Gastroesophageal sphincter (tissue), 4 donors: ENCODE data around the gene CPEB2. TPM values are rescaled to one million over a fixed set of nuclear protein-coding genes. Genes with fewer than 3 reads are reported as not detected.

ENCODE experiments used
- ATAC-seq: fragments of 150-250 bp; one replicate; pipeline ENCODE4 v1.9.1; 2016; ENCODE audit warnings: mild to moderate bottlenecking, moderate library complexity
- H3K27ac ChIP-seq, 4 donors: fragments of 200-600 bp; sonication (generic) in 3 of 4; 1 replicate in 3 of 4; 2 replicates in 1 of 4; pipeline ENCODE4 v1.5.1; 2016 to 2019
- H3K27me3 ChIP-seq: fragments of 200-600 bp; sonication (generic); one replicate; pipeline ENCODE4 v1.5.1; 2019
- H3K36me3 ChIP-seq, 2 donors: fragments of 200-600 bp; sonication (generic); one replicate each; pipeline ENCODE4 v1.5.1; 2019; ENCODE audit warnings: control low read depth in 1 of 2
- H3K4me1 ChIP-seq, 3 donors: fragments of 200-600 bp; sonication (generic); 1 replicate in 2 of 3; 2 replicates in 1 of 3; pipeline ENCODE4 v1.5.1; 2016 to 2019; ENCODE audit warnings: control low read depth in 2 of 3
- H3K4me3 ChIP-seq, 2 donors: fragments of 200-600 bp; sonication (generic); one replicate each; pipeline ENCODE4 v1.5.1; 2019; ENCODE audit warnings: mild to moderate bottlenecking in 1 of 2, moderate library complexity in 1 of 2
- H3K9me3 ChIP-seq, 3 donors: fragments of 200-600 bp; sonication (generic); one replicate each; pipeline ENCODE4 v1.5.1; 2017 to 2019; ENCODE audit warnings: control low read depth in 2 of 3
- CTCF ChIP-seq, 4 experiments: fragments of 200-600 bp in 2 of 4; fragments of 450-650 bp in 2 of 4; sonication (generic) in 1 of 4; IDR thresholded peaks; one replicate each; pipeline ENCODE4 v1.5.1; 2017 to 2019; ENCODE audit warnings: antibody characterized with exemption in 4 of 4, mild to moderate bottlenecking in 2 of 4, moderate library complexity in 2 of 4
- EP300 ChIP-seq: sonication (generic); formaldehyde crosslinking; IDR thresholded peaks from one replicate; pipeline ENCODE4 v1.6.1; 2017; ENCODE audit warnings: antibody characterized with exemption, mild to moderate bottlenecking
- POLR2A ChIP-seq, 2 donors: fragments of 450-650 bp; IDR thresholded peaks; one replicate each; pipeline ENCODE4 v1.6.1; 2017; ENCODE audit warnings: antibody characterized with exemption in 2 of 2, mild to moderate bottlenecking in 2 of 2, moderate library complexity in 1 of 2
- POLR2AphosphoS5 ChIP-seq: sonication (generic); formaldehyde crosslinking; IDR thresholded peaks from one replicate; pipeline ENCODE4 v1.6.1; 2017; ENCODE audit warnings: antibody characterized with exemption
- WGBS, 2 donors: methylation state at CpG; one replicate each; pipeline ENCODE4 v1.1.5; 2018; ENCODE audit warnings: low coverage in 1 of 2; 5-methylcytosine and 5-hydroxymethylcytosine counted together
- total RNA-seq, 4 donors: library from RNA; depleted of rRNA; stranded (reverse); fragments of >200 nt; gene quantifications; one replicate each; pipeline ENCODE4 v1.1.0, GENCODE V29; 2016

The CPEB2 gene
- total RNA-seq, 4 donors from 2014 or later, result 21.9 to 34.4 (median 27.4) TPM

DNA sequence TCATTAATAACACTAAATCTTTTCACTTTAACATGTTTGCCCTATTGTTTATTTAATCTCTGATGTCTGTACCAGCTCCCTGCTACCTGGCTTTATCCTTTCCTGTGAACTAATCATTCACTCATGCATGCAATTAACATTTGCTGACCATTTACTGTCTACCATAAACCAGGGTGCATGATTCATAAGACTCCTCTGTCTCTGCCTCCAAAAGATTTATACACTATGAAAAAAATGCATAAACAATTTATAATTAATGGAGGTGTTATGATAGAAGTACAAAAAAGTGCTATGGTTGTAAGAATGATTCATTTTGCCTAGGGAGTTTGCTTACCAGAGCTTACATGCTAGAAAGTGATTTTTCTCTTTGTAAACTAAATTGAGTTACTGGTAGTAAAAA lies 24.5 kb upstream of the CPEB2 start:
- H3K27me3 ChIP-seq, result no peaks in the 10 kb centered on the region
- no peak overlapping the region for H3K4me3 ChIP-seq
- H3K9me3 ChIP-seq, result no peaks in the 10 kb centered on the region
- peaks cover 0 to 8% (median 0%) of the 10 kb centered on the region in 3 donors for H3K4me1 ChIP-seq
- no peak overlapping the region for H3K27ac ChIP-seq
- TF ChIP-seq POLR2AphosphoS5, result no peak
- no peak for TF ChIP-seq CTCF (IDR thresholded peaks at IDR 0.05)
- TF ChIP-seq POLR2A (IDR thresholded peaks at IDR 0.05), result no peak
- TF ChIP-seq EP300, result no peak
- no peaks in the 10 kb centered on the region for H3K36me3 ChIP-seq
- no peak for ATAC-seq

DNA sequence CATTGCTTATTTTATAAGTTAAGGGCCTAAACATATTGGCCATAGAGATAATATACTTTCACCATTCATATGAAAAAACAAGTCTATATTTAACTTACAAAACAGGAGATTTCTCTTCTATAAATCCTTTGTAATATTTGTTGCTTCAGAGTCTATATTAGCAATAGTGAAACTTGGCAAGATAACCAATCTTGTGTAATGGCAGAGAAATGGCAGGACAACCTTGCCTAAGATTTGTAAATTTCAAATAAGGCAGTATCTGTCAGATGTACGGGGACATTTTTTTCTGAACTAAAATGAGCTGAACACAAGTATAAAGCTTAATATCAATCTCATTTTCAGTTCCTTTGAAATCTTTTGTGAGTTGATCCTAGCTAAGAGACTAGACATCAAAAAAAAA lies 17.8 kb upstream of the CPEB2 start:
- H3K4me3 ChIP-seq, result no peak overlapping the region
- TF ChIP-seq POLR2A (IDR thresholded peaks at IDR 0.05), result no peak
- no peak for TF ChIP-seq EP300
- no peak for TF ChIP-seq POLR2AphosphoS5
- TF ChIP-seq CTCF (IDR thresholded peaks at IDR 0.05), result no peak
- no peak for ATAC-seq

GRCh38 chr4:14985161-14985560 lies 17.1 kb upstream of the CPEB2 start:
- TF ChIP-seq POLR2A (IDR thresholded peaks at IDR 0.05) (no peak), POLR2AphosphoS5 (no peak), CTCF (IDR thresholded peaks at IDR 0.05) (no peak), EP300 (no peak)
- Histone ChIP-seq H3K4me3 (no peak overlapping the region), H3K4me1 (no peaks in the 10 kb centered on the region), H3K36me3 (no peaks in the 10 kb centered on the region), H3K27ac (no peak overlapping the region), H3K9me3 (no peaks in the 10 kb centered on the region), H3K27me3 (no peaks in the 10 kb centered on the region)
- WGBS, 2 donors, result 67 to 100% methylated on average over 1 of the region's 1 CpG
- no peak for ATAC-seq

More for the DNA sequence above, 17.8 kb upstream of the CPEB2 start:
- 64 to 73% methylated on average over 1 of the region's 1 CpG for WGBS, 2 donors
- no peaks in the 10 kb centered on the region for H3K36me3 ChIP-seq
- H3K27me3 ChIP-seq, result no peaks in the 10 kb centered on the region
- no peaks in the 10 kb centered on the region for H3K4me1 ChIP-seq
- no peak overlapping the region for H3K27ac ChIP-seq
- H3K9me3 ChIP-seq, result no peaks in the 10 kb centered on the region

DNA sequence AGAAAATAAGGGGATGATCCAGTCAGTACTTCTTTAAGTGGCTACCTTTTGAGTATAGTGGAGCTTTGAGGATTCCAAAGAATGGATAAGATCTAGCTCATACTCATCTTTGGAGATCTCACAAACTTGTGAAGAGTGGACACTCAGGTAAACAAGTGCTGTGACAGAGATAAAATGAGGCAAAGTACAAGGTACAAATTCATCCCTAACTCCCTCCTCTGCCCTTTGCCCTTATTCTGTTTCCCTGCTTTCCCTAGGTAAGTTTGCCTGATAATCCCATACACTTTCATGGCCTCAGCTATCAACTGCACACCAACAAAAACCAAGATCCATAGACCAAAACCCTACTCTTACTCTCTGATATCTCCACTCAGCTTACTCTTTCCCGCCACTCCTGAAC lies 16.4 kb upstream of the CPEB2 start:
- WGBS, 2 donors, result 93% methylated on average over 1 of the region's 1 CpG; no CpG with 5 or more reads in 1 of the 2 donors
- ATAC-seq, result no peak
- Histone ChIP-seq H3K27me3 (no peaks in the 10 kb centered on the region), H3K9me3 (no peaks in the 10 kb centered on the region), H3K36me3 (no peaks in the 10 kb centered on the region), H3K27ac (no peak overlapping the region), H3K4me1 (no peaks in the 10 kb centered on the region), H3K4me3 (no peak overlapping the region)
- no peak for TF ChIP-seq POLR2A (IDR thresholded peaks at IDR 0.05)
- TF ChIP-seq POLR2AphosphoS5, result no peak
- no peak for TF ChIP-seq CTCF (IDR thresholded peaks at IDR 0.05)

- Histone ChIP-seq H3K4me3 (no peak overlapping the region), H3K27ac (no peak overlapping the region), H3K36me3 (no peaks in the 10 kb centered on the region), H3K27me3 (no peaks in the 10 kb centered on the region), H3K9me3 (no peaks in the 10 kb centered on the region), H3K4me1 (no peaks in the 10 kb centered on the region)
- WGBS, 2 donors, result 56 to 63% methylated on average over 2 of the region's 2 CpGs
- no peak for ATAC-seq
- TF ChIP-seq POLR2A (IDR thresholded peaks at IDR 0.05), result no peak
- no peak for TF ChIP-seq EP300
- no peak for TF ChIP-seq CTCF (IDR thresholded peaks at IDR 0.05)
- TF ChIP-seq POLR2AphosphoS5, result no peak
These were observed 15.2 kb upstream of the CPEB2 start for GRCh38 chr4:14987054-14987453.
